Spinal cord (tissue), 10 donors: ENCODE data around the gene ILKAP. TPM values are rescaled to one million over a fixed set of nuclear protein-coding genes. Genes with fewer than 3 reads are reported as not detected.

Source experiments
- DNase-seq, 6 donors: peaks; one replicate each; pipeline versions ENCODE4 v3.0.0 to v3.0.0-alpha.2; 2013 to 2015; ENCODE audit warnings: low spot score in 6 of 6, low read depth in 4 of 6
- H3K27ac ChIP-seq: one replicate; pipeline ENCODE4 v1.5.1; 2013; ENCODE audit warnings: low read depth, low read length, control low read depth
- H3K27me3 ChIP-seq: one replicate; pipeline ENCODE4 v1.6.1; 2013; ENCODE audit warnings: low read length; ENCODE audit not compliant: control insufficient read depth, insufficient read depth
- H3K36me3 ChIP-seq: one replicate; pipeline ENCODE4 v1.6.1; 2013; ENCODE audit warnings: low read length; ENCODE audit not compliant: control insufficient read depth, insufficient read depth
- H3K4me1 ChIP-seq: one replicate; pipeline ENCODE4 v1.6.1; 2013; ENCODE audit warnings: low read length; ENCODE audit not compliant: control insufficient read depth, insufficient read depth
- H3K4me3 ChIP-seq: one replicate; pipeline ENCODE4 v1.5.1; 2013; ENCODE audit warnings: low read depth, low read length, control low read depth
- H3K9me3 ChIP-seq: one replicate; pipeline ENCODE4 v1.6.1; 2013; ENCODE audit warnings: low read length; ENCODE audit not compliant: control insufficient read depth, insufficient read depth
- WGBS: methylation state at CpG from one replicate; pipeline ENCODE4 v1.1.5; 2013; ENCODE audit warnings: missing lambda C conversion rate; ENCODE audit not compliant: insufficient coverage; 5-methylcytosine and 5-hydroxymethylcytosine counted together
- polyA plus RNA-seq, 2 donors: library from polyadenylated mRNA; unstranded; fragments of 120-200 nt; gene quantifications; one replicate each; pipeline ENCODE4 v1.2.1, GENCODE V29; 2013; ENCODE audit not compliant: insufficient read length in 2 of 2
- total RNA-seq, 2 donors: library from RNA; depleted of rRNA in 1 of 2; stranded (reverse); fragments of 120-200 nt in 1 of 2; fragments of >200 nt in 1 of 2; gene quantifications; one replicate each; pipeline versions ENCODE4 v1.2.3 to v1.2.4, GENCODE V29; 2013 to 2014
- donor health status: healthy.

The ILKAP gene
- total and polyA plus RNA-seq, 4 donors = 29.4 to 65.8 (median 43.5) TPM

- Histone ChIP-seq H3K27me3 (peaks cover 20% of the 10 kb centered on the region), H3K4me3 (no peak overlapping the region), H3K36me3 (no peaks in the 10 kb centered on the region), H3K4me1 (peaks cover 17% of the 10 kb centered on the region), H3K9me3 (no peaks in the 10 kb centered on the region), H3K27ac (no peak overlapping the region)
- DNase-seq = no peak
- WGBS = 84% methylated on average over 19 of the region's 19 CpGs
These were observed 48.3 kb downstream of the ILKAP start for GRCh38 chr2:238155051-238155760.

GRCh38 chr2:238154570-238154969 is 48.9 kb downstream of the ILKAP start:
- WGBS = 95% methylated on average over 7 of the region's 10 CpGs
- H3K9me3 ChIP-seq = no peaks in the 10 kb centered on the region
- H3K27me3 ChIP-seq = peaks cover 14% of the 10 kb centered on the region
- H3K36me3 ChIP-seq = no peaks in the 10 kb centered on the region
- H3K27ac ChIP-seq = no peak overlapping the region
- no peak overlapping the region for H3K4me3 ChIP-seq
- no peak for DNase-seq
- H3K4me1 ChIP-seq = peaks cover 11% of the 10 kb centered on the region

GRCh38 chr2:238152771-238153688 is 50.5 kb downstream of the ILKAP start:
- WGBS = 88% methylated on average over 18 of the region's 22 CpGs
- H3K4me1 ChIP-seq = peaks cover under 1% of the 10 kb centered on the region

GRCh38 chr2:238151628-238152235 is 51.8 kb downstream of the ILKAP start:
- no peak for DNase-seq
- no peaks in the 10 kb centered on the region for H3K36me3 ChIP-seq
- no peak overlapping the region for H3K27ac ChIP-seq
- 70% methylated on average over 13 of the region's 16 CpGs for WGBS
- H3K4me3 ChIP-seq = no peak overlapping the region
- H3K9me3 ChIP-seq = no peaks in the 10 kb centered on the region
- H3K27me3 ChIP-seq = no peaks in the 10 kb centered on the region
- no peaks in the 10 kb centered on the region for H3K4me1 ChIP-seq

More at GRCh38 chr2:238152771-238153688, 50.5 kb downstream of the ILKAP start:
- H3K27ac ChIP-seq = no peak overlapping the region
- H3K36me3 ChIP-seq = no peaks in the 10 kb centered on the region
- peaks cover 4% of the 10 kb centered on the region for H3K27me3 ChIP-seq
- H3K9me3 ChIP-seq = no peaks in the 10 kb centered on the region
- DNase-seq = no peak
- no peak overlapping the region for H3K4me3 ChIP-seq

GRCh38 chr2:238151205-238151604 is 52.3 kb downstream of the ILKAP start:
- Histone ChIP-seq H3K27me3 (no peaks in the 10 kb centered on the region), H3K4me1 (no peaks in the 10 kb centered on the region), H3K4me3 (no peak overlapping the region), H3K36me3 (no peaks in the 10 kb centered on the region), H3K27ac (no peak overlapping the region), H3K9me3 (no peaks in the 10 kb centered on the region)
- DNase-seq = no peak
- 87% methylated on average over 13 of the region's 13 CpGs for WGBS

GRCh38 chr2:238150686-238151085 is 52.8 kb downstream of the ILKAP start:
- Histone ChIP-seq H3K36me3 (no peaks in the 10 kb centered on the region), H3K27me3 (no peaks in the 10 kb centered on the region), H3K4me3 (no peak overlapping the region), H3K27ac (no peak overlapping the region), H3K4me1 (no peaks in the 10 kb centered on the region), H3K9me3 (no peaks in the 10 kb centered on the region)
- no peak for DNase-seq
- WGBS = 92% methylated on average over 25 of the region's 25 CpGs

- DNase-seq = no peak
- Histone ChIP-seq H3K4me3 (no peak overlapping the region), H3K27me3 (no peaks in the 10 kb centered on the region), H3K4me1 (no peaks in the 10 kb centered on the region), H3K9me3 (no peaks in the 10 kb centered on the region), H3K36me3 (no peaks in the 10 kb centered on the region), H3K27ac (no peak overlapping the region)
- 72% methylated on average over 13 of the region's 14 CpGs for WGBS
These were observed 53.5 kb downstream of the ILKAP start for GRCh38 chr2:238149841-238150572.

- no peaks in the 10 kb centered on the region for H3K4me1 ChIP-seq
- H3K9me3 ChIP-seq = no peaks in the 10 kb centered on the region
- no peak overlapping the region for H3K27ac ChIP-seq
- no peaks in the 10 kb centered on the region for H3K36me3 ChIP-seq
- no peak for DNase-seq
- H3K27me3 ChIP-seq = no peaks in the 10 kb centered on the region
- H3K4me3 ChIP-seq = no peak overlapping the region
- WGBS = 97% methylated on average over 14 of the region's 15 CpGs
These were observed 54.5 kb downstream of the ILKAP start for GRCh38 chr2:238148981-238149380.

- 88% methylated on average over 9 of the region's 13 CpGs for WGBS
- no peak overlapping the region for H3K27ac ChIP-seq
- peaks cover 6% of the 10 kb centered on the region for H3K4me1 ChIP-seq
- no peak overlapping the region for H3K4me3 ChIP-seq
- H3K27me3 ChIP-seq = no peaks in the 10 kb centered on the region
- H3K9me3 ChIP-seq = no peaks in the 10 kb centered on the region
- no peaks in the 10 kb centered on the region for H3K36me3 ChIP-seq
- no peak for DNase-seq
These were observed 56.5 kb downstream of the ILKAP start for GRCh38 chr2:238146884-238147544.
